HG03469 (cell line): ENCODE results near the gene HENMT1.
"Not testable (repeated sequence)": the region's sequence is repeated elsewhere in the genome, so short reads cannot be mapped to it uniquely, and the experiment has no call there.

Source experiments
- ATAC-seq: cut with Tn5 transposase; IDR thresholded peaks from one replicate; pipeline ENCODE4 v1.9.1; 2021; ENCODE audit warnings: mild to moderate bottlenecking, moderate library complexity, moderate number of reproducible peaks; ENCODE audit not compliant: unreplicated experiment

Gene HENMT1

GRCh38 chr1:108678706-108679105 lies 17.8 kb upstream of the HENMT1 start:
- ATAC-seq, result no peak

GRCh38 chr1:108671143-108671542 lies 10.2 kb upstream of the HENMT1 start:
- ATAC-seq, result no peak

GRCh38 chr1:108670131-108670773 lies 9.4 kb upstream of the HENMT1 start:
- no peak for ATAC-seq

GRCh38 chr1:108669679-108670078 lies 8.8 kb upstream of the HENMT1 start:
- ATAC-seq, result no peak

GRCh38 chr1:108668777-108669176 lies 7.9 kb upstream of the HENMT1 start:
- no peak for ATAC-seq

GRCh38 chr1:108667422-108667821 lies 6.5 kb upstream of the HENMT1 start:
- ATAC-seq, result not testable (repeated sequence)

GRCh38 chr1:108665771-108666170 lies 4.9 kb upstream of the HENMT1 start:
- ATAC-seq, result no peak

- ATAC-seq, result no peak
Observed at GRCh38 chr1:108665067-108665466, 4.2 kb upstream of the HENMT1 start.

- ATAC-seq, result no peak
Observed at GRCh38 chr1:108664481-108664880, 3.6 kb upstream of the HENMT1 start.

GRCh38 chr1:108663074-108663473 lies 2.2 kb upstream of the HENMT1 start:
- no peak for ATAC-seq

- ATAC-seq, result no peak
Observed at GRCh38 chr1:108657356-108658080, 3.4 kb downstream of the HENMT1 start.

- ATAC-seq, result no peak
Observed at GRCh38 chr1:108653431-108654105, 7.3 kb downstream of the HENMT1 start.

GRCh38 chr1:108646648-108647269 lies 14.1 kb downstream of the HENMT1 start:
- ATAC-seq, result no peak

- no peak for ATAC-seq
Observed at GRCh38 chr1:108646265-108646647, 14.6 kb downstream of the HENMT1 start.

GRCh38 chr1:108645564-108646184 lies 15.2 kb downstream of the HENMT1 start:
- no peak for ATAC-seq

- no peak for ATAC-seq
Observed at GRCh38 chr1:108644984-108645383, 15.9 kb downstream of the HENMT1 start.

- ATAC-seq, result no peak
Observed at GRCh38 chr1:108643492-108644335, 17.2 kb downstream of the HENMT1 start.

- not testable (repeated sequence) for ATAC-seq
Observed at GRCh38 chr1:108640863-108641262, 20.0 kb downstream of the HENMT1 start.

GRCh38 chr1:108639899-108640560 lies 20.9 kb downstream of the HENMT1 start:
- ATAC-seq, result no peak

GRCh38 chr1:108636876-108637275 lies 24.0 kb downstream of the HENMT1 start:
- no peak for ATAC-seq
